ENCODE data around the gene SAMD9L.

Gene SAMD9L

GRCh38 chr7:93148727-93149126 lies 542 bp upstream of the SAMD9L start:
- TF ChIP-seq CTCF (IDR thresholded peaks at IDR 0.05; ENCODE audit: low read depth, low read length): no peak
- no peak for DNase-seq (ENCODE audit: low read depth in 2 of 2)
- no peak overlapping the region for H3K4me3 ChIP-seq (replicated peaks in 1 of 2; ENCODE audit: low read depth in 2 of 2, low read length in 2 of 2)

GRCh38 chr7:93147363-93147762 lies 822 bp downstream of the SAMD9L start:
- peak overlapping the region; percentile 35 to 47 for H3K4me3 ChIP-seq (replicated peaks in 1 of 2; ENCODE audit: low read depth in 2 of 2, low read length in 2 of 2)
- DNase-seq (ENCODE audit: low read depth in 2 of 2): peak; percentile 65 to 67
- TF ChIP-seq CTCF (IDR thresholded peaks at IDR 0.05; ENCODE audit: low read depth, low read length): no peak

- peak in 1 of 2 donors; percentile 18 for DNase-seq (ENCODE audit: low read depth in 2 of 2)
- H3K4me3 ChIP-seq (replicated peaks in 1 of 2; ENCODE audit: low read depth in 2 of 2, low read length in 2 of 2): peak overlapping the region in 1 of 2 donors; percentile 47
- no peak for TF ChIP-seq CTCF (IDR thresholded peaks at IDR 0.05; ENCODE audit: low read depth, low read length)
These were observed 1.6 kb downstream of the SAMD9L start for GRCh38 chr7:93146472-93147141.

- DNase-seq (ENCODE audit: low read depth in 2 of 2): no peak
- TF ChIP-seq CTCF (IDR thresholded peaks at IDR 0.05; ENCODE audit: low read depth, low read length): no peak
- H3K4me3 ChIP-seq (replicated peaks in 1 of 2; ENCODE audit: low read depth in 2 of 2, low read length in 2 of 2): no peak overlapping the region
These were observed 2.1 kb downstream of the SAMD9L start for GRCh38 chr7:93146036-93146435.

- no peak overlapping the region for H3K4me3 ChIP-seq (replicated peaks in 1 of 2; ENCODE audit: low read depth in 2 of 2, low read length in 2 of 2)
- TF ChIP-seq CTCF (IDR thresholded peaks at IDR 0.05; ENCODE audit: low read depth, low read length): no peak
- no peak for DNase-seq (ENCODE audit: low read depth in 2 of 2)
These were observed 2.8 kb downstream of the SAMD9L start for GRCh38 chr7:93145354-93145753.

GRCh38 chr7:93142127-93142526 lies 6.1 kb downstream of the SAMD9L start:
- TF ChIP-seq CTCF (IDR thresholded peaks at IDR 0.05; ENCODE audit: low read depth, low read length): no peak
- DNase-seq (ENCODE audit: low read depth in 2 of 2): peak in 1 of 2 donors; percentile 43

More at GRCh38 chr7:93142127-93142526, 6.1 kb downstream of the SAMD9L start:
- no peak overlapping the region for H3K4me3 ChIP-seq (replicated peaks in 1 of 2; ENCODE audit: low read depth in 2 of 2, low read length in 2 of 2)

Measured in cardiac fibroblast (primary cell).